Spleen (tissue), 7 donors: ENCODE measurements around the gene CADPS2.

ENCODE experiments used
- CTCF ChIP-seq, 11 experiments: fragments of 200-600 bp in 7 of 11; fragments of 450-650 bp in 4 of 11; sonication (generic) in 4 of 11; IDR thresholded peaks in 8 of 11; conservative IDR thresholded peaks in 3 of 11; 1 replicate in 7 of 11; 2 replicates in 4 of 11; pipeline versions ENCODE4 v1.4.0 to v1.8.0; 2016 to 2021; ENCODE audit warnings: antibody characterized with exemption in 11 of 11, inconsistent platforms in 4 of 11, mild to moderate bottlenecking in 1 of 11
- POLR2A ChIP-seq, 3 donors: fragments of 450-650 bp; IDR thresholded peaks; one replicate each; pipeline ENCODE4 v1.5.1; 2017; ENCODE audit warnings: antibody characterized with exemption in 3 of 3, mild to moderate bottlenecking in 1 of 3
- POLR2AphosphoS5 ChIP-seq, 3 donors: sonication (generic); formaldehyde crosslinking; IDR thresholded peaks; one replicate each; pipeline ENCODE4 v1.5.1; 2017; ENCODE audit warnings: antibody characterized with exemption in 3 of 3
- donor health status: DM: no; HTN: no; CAD: no; lungs with moderate emphysema.
- donor health status: DM: no; HTN: no; CAD: no.
- donor health status: DM: no; HTN: no; CAD: no.

- TF ChIP-seq CTCF (IDR thresholded peaks at IDR 0.05 in 8 of 11, conservative IDR thresholded peaks at IDR 0.05 in 3 of 11) (no peak), POLR2A (IDR thresholded peaks at IDR 0.05) (no peak), POLR2AphosphoS5 (IDR thresholded peaks at IDR 0.05) (no peak)
Measured at GRCh38 chr7:122307228-122307621, 579.0 kb downstream of the CADPS2 start.
